Endothelial cell (in vitro differentiated cells): ENCODE results near the gene SPOCK1. TPM values are rescaled to one million over a fixed set of nuclear protein-coding genes. Genes with fewer than 3 reads are reported as not detected.

Source experiments
- DNase-seq: peaks from one replicate; pipeline ENCODE4 v3.0.0; 2021; ENCODE audit warnings: low spot score
- H3K27ac Mint-ChIP-seq: one replicate; pipeline ENCODE4 v1.8.0; 2021; ENCODE audit warnings: mixed read lengths, inconsistent platforms; ENCODE audit not compliant: unreplicated experiment
- H3K27me3 Mint-ChIP-seq: one replicate; pipeline ENCODE4 v1.8.0; 2021; ENCODE audit warnings: mild to moderate bottlenecking, moderate library complexity, mixed read lengths, inconsistent platforms; ENCODE audit not compliant: unreplicated experiment
- H3K36me3 Mint-ChIP-seq: one replicate; pipeline ENCODE4 v1.8.0; 2021; ENCODE audit warnings: mild to moderate bottlenecking, low read depth, mixed read lengths, inconsistent platforms; ENCODE audit not compliant: unreplicated experiment
- H3K4me1 Mint-ChIP-seq: one replicate; pipeline ENCODE4 v1.8.0; 2021; ENCODE audit warnings: mild to moderate bottlenecking, mixed read lengths, inconsistent platforms; ENCODE audit not compliant: unreplicated experiment
- H3K4me3 Mint-ChIP-seq: one replicate; pipeline ENCODE4 v1.8.0; 2021; ENCODE audit warnings: mild to moderate bottlenecking, mixed read lengths, inconsistent platforms; ENCODE audit not compliant: unreplicated experiment
- H3K9me3 Mint-ChIP-seq: one replicate; pipeline ENCODE4 v1.8.0; 2021; ENCODE audit warnings: mixed read lengths, inconsistent platforms; ENCODE audit not compliant: unreplicated experiment
- CTCF ChIP-seq: fragments of 200-600 bp; sonication (generic); IDR thresholded peaks from one replicate; pipeline ENCODE4 v1.5.0; 2021; ENCODE audit warnings: antibody characterized with exemption; ENCODE audit not compliant: unreplicated experiment
- total RNA-seq: library from RNA; stranded (reverse); fragmentation: NEBNext Ultra II Directional; extraction: Animal tissue kit (Norgen Biotek cat#: 25700); gene quantifications from one replicate; pipeline ENCODE4 v1.2.1, GENCODE V29; 2021; ENCODE audit not compliant: unreplicated experiment

Gene SPOCK1
- total RNA-seq, 1 donor from 2014 or later: 8.7 TPM

GRCh38 chr5:137215261-137215660, 283.9 kb downstream of the SPOCK1 start:
- Mint-ChIP-seq H3K9me3 (no peaks in the 10 kb centered on the region), H3K36me3 (peaks cover 3% of the 10 kb centered on the region), H3K27ac (no peak overlapping the region), H3K27me3 (peaks cover 3% of the 10 kb centered on the region), H3K4me1 (no peaks in the 10 kb centered on the region), H3K4me3 (no peak overlapping the region)
- DNase-seq: no peak
- TF ChIP-seq CTCF: no peak

- H3K27me3 Mint-ChIP-seq: peaks cover 3% of the 10 kb centered on the region
- no peaks in the 10 kb centered on the region for H3K4me1 Mint-ChIP-seq
- TF ChIP-seq CTCF: no peak
- H3K9me3 Mint-ChIP-seq: no peaks in the 10 kb centered on the region
- no peak for DNase-seq
- H3K36me3 Mint-ChIP-seq: peaks cover 3% of the 10 kb centered on the region
- no peak overlapping the region for H3K27ac Mint-ChIP-seq
- H3K4me3 Mint-ChIP-seq: no peak overlapping the region
Observed at GRCh38 chr5:137214446-137215189, 284.5 kb downstream of the SPOCK1 start.

GRCh38 chr5:137212471-137212870, 286.7 kb downstream of the SPOCK1 start:
- no peaks in the 10 kb centered on the region for H3K9me3 Mint-ChIP-seq

GRCh38 chr5:137209232-137209809, 289.8 kb downstream of the SPOCK1 start:
- no peak overlapping the region for H3K27ac Mint-ChIP-seq
- H3K27me3 Mint-ChIP-seq: no peaks in the 10 kb centered on the region
- H3K36me3 Mint-ChIP-seq: no peaks in the 10 kb centered on the region
- no peak overlapping the region for H3K4me3 Mint-ChIP-seq
- no peaks in the 10 kb centered on the region for H3K4me1 Mint-ChIP-seq
- no peak for DNase-seq
- H3K9me3 Mint-ChIP-seq: no peaks in the 10 kb centered on the region
- TF ChIP-seq CTCF: no peak

More at GRCh38 chr5:137212471-137212870, 286.7 kb downstream of the SPOCK1 start:
- Mint-ChIP-seq H3K27ac (no peak overlapping the region), H3K4me3 (no peak overlapping the region), H3K27me3 (peaks cover 3% of the 10 kb centered on the region), H3K4me1 (no peaks in the 10 kb centered on the region), H3K36me3 (peaks cover 3% of the 10 kb centered on the region)
- no peak for DNase-seq
- no peak for TF ChIP-seq CTCF
